Fibroblast of villous mesenchyme (primary cell): ENCODE measurements around the gene COLQ. TPM values are rescaled to one million over a fixed set of nuclear protein-coding genes. Genes with fewer than 3 reads are reported as not detected.

ENCODE experiments used
- DNase-seq: peaks from one replicate; pipeline ENCODE4 v3.0.0-alpha.2; 2010; ENCODE audit warnings: low read depth
- H3K4me3 ChIP-seq: 2 replicates; pipeline ENCODE4 v1.5.1; 2011; ENCODE audit warnings: low read depth, mild to moderate bottlenecking, low read length
- CTCF ChIP-seq: IDR thresholded peaks from 2 replicates; pipeline ENCODE4 v1.5.1; 2012; ENCODE audit warnings: low read depth, mild to moderate bottlenecking, low read length; ENCODE audit not compliant: insufficient read depth
- total RNA-seq: library from RNA; depleted of rRNA; stranded (reverse); fragments of >200 nt; gene quantifications from 2 replicates; pipeline ENCODE4 v1.2.3, GENCODE V29; 2012

The COLQ gene
- total RNA-seq, 1 donor = 0.43 TPM

- H3K4me3 ChIP-seq = no peak overlapping the region
- no peak for DNase-seq
- no peak for TF ChIP-seq CTCF
These were observed 25.8 kb downstream of the COLQ start for GRCh38 chr3:15495461-15496340.

GRCh38 chr3:15493436-15493835 lies 28.1 kb downstream of the COLQ start:
- no peak overlapping the region for H3K4me3 ChIP-seq
- DNase-seq = no peak
- no peak for TF ChIP-seq CTCF

GRCh38 chr3:15492847-15493360 lies 28.6 kb downstream of the COLQ start:
- no peak overlapping the region for H3K4me3 ChIP-seq
- DNase-seq = no peak
- no peak for TF ChIP-seq CTCF

- no peak overlapping the region for H3K4me3 ChIP-seq
- no peak for DNase-seq
- no peak for TF ChIP-seq CTCF
These were observed 30.4 kb downstream of the COLQ start for GRCh38 chr3:15491143-15491542.

- no peak for DNase-seq
- no peak overlapping the region for H3K4me3 ChIP-seq
- no peak for TF ChIP-seq CTCF
These were observed 31.3 kb downstream of the COLQ start for GRCh38 chr3:15490158-15490557.

- H3K4me3 ChIP-seq = no peak overlapping the region
- DNase-seq = no peak
- TF ChIP-seq CTCF = no peak
These were observed 33.5 kb downstream of the COLQ start for GRCh38 chr3:15488002-15488401.
